Measurements from ENCODE around the gene MAP3K2.

DNA sequence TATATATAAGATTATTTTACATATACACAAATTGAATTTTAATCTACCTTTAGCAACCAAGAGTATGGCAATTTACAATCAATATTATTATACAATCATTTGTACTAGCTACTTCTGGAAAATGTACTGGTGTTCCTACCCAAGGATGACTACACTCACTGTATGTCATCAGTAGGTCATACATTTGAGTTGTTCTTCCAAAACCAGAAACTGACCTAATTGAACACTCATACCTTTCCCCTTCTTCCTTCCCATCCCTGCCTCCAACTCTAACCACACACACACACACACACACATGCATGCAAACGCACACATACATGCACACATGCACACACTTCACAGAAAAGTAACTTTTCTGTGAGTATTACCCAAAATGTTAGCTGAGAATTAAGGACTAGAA lies 85.6 kb downstream of the MAP3K2 start:
- TF ChIP-seq, protein P1, sequence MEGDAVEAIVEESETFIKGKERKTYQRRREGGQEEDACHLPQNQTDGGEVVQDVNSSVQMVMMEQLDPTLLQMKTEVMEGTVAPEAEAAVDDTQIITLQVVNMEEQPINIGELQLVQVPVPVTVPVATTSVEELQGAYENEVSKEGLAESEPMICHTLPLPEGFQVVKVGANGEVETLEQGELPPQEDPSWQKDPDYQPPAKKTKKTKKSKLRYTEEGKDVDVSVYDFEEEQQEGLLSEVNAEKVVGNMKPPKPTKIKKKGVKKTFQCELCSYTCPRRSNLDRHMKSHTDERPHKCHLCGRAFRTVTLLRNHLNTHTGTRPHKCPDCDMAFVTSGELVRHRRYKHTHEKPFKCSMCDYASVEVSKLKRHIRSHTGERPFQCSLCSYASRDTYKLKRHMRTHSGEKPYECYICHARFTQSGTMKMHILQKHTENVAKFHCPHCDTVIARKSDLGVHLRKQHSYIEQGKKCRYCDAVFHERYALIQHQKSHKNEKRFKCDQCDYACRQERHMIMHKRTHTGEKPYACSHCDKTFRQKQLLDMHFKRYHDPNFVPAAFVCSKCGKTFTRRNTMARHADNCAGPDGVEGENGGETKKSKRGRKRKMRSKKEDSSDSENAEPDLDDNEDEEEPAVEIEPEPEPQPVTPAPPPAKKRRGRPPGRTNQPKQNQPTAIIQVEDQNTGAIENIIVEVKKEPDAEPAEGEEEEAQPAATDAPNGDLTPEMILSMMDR (conservative IDR thresholded peaks at IDR 0.05; ENCODE audit: low read depth, low read length), result no peak
- TF ChIP-seq EZH2 (IDR thresholded peaks at IDR 0.05; ENCODE audit: low read length, unreplicated experiment), result no peak

Measured in PC-3 (cell line).